GM18873 (cell line): ENCODE results near the gene SLC35F6.
"Not testable (repeated sequence)": the region's sequence is repeated elsewhere in the genome, so short reads cannot be mapped to it uniquely, and the experiment has no call there.

Source experiments
- ATAC-seq: cut with Tn5 transposase; IDR thresholded peaks from one replicate; pipeline ENCODE4 v1.9.1; 2021; ENCODE audit warnings: mild to moderate bottlenecking, moderate library complexity, moderate number of reproducible peaks; ENCODE audit not compliant: unreplicated experiment, low FRiP score

SLC35F6 gene

GRCh38 chr2:26780203-26780760 lies 16.2 kb downstream of the SLC35F6 start:
- no peak for ATAC-seq

GRCh38 chr2:26782876-26783704 lies 19.0 kb downstream of the SLC35F6 start:
- no peak for ATAC-seq

GRCh38 chr2:26784570-26785234 lies 20.6 kb downstream of the SLC35F6 start:
- no peak for ATAC-seq

GRCh38 chr2:26785431-26786206 lies 21.5 kb downstream of the SLC35F6 start, which contains the start of gene CENPA:
Gene CENPA (plus strand): TSS chr2:26786056. CDS start chr2:26786197, 141 bp downstream.
- peak; percentile 96 for ATAC-seq

GRCh38 chr2:26786207-26787028 lies 22.3 kb downstream of the SLC35F6 start:
- ATAC-seq, result no peak

GRCh38 chr2:26792720-26793119 lies 28.6 kb downstream of the SLC35F6 start:
- ATAC-seq, result no peak

- ATAC-seq, result no peak
These were observed 29.4 kb downstream of the SLC35F6 start for GRCh38 chr2:26793518-26793917.

GRCh38 chr2:26795135-26795534 lies 31.1 kb downstream of the SLC35F6 start:
- ATAC-seq, result not testable (repeated sequence)

GRCh38 chr2:26801328-26801727 lies 37.2 kb downstream of the SLC35F6 start:
- ATAC-seq, result no peak

- no peak for ATAC-seq
These were observed 37.7 kb downstream of the SLC35F6 start for GRCh38 chr2:26801796-26802195.

GRCh38 chr2:26805241-26805676 lies 41.2 kb downstream of the SLC35F6 start:
- no peak for ATAC-seq

GRCh38 chr2:26807788-26808460 lies 43.8 kb downstream of the SLC35F6 start:
- no peak for ATAC-seq

- ATAC-seq, result no peak
These were observed 45.1 kb downstream of the SLC35F6 start for GRCh38 chr2:26809211-26809610.

- ATAC-seq, result no peak
These were observed 45.9 kb downstream of the SLC35F6 start for GRCh38 chr2:26809876-26810577.

GRCh38 chr2:26811261-26811660 lies 47.2 kb downstream of the SLC35F6 start:
- no peak for ATAC-seq

GRCh38 chr2:26811791-26812694 lies 48.0 kb downstream of the SLC35F6 start:
- ATAC-seq, result no peak

GRCh38 chr2:26812731-26813130 lies 48.6 kb downstream of the SLC35F6 start:
- no peak for ATAC-seq
